ENCODE measurements around the gene FAAP24.
"Not testable (repeated sequence)": the region's sequence is repeated elsewhere in the genome, so short reads cannot be mapped to it uniquely, and the experiment has no call there.

Gene FAAP24

GRCh38 chr19:32935629-32936028 is 36.4 kb upstream of the FAAP24 start:
- TF ChIP-seq CTCF (IDR thresholded peaks at IDR 0.05; ENCODE audit: poor library complexity, severe bottlenecking): no peak
- Histone ChIP-seq H3K4me3 (ENCODE audit: severe bottlenecking) (no peak overlapping the region), H3K36me3 (ENCODE audit: low read depth) (peaks cover 37% of the 10 kb centered on the region), H3K9me3 (ENCODE audit: severe bottlenecking) (no peaks in the 10 kb centered on the region), H3K27me3 (ENCODE audit: insufficient read depth, poor library complexity, severe bottlenecking) (no peaks in the 10 kb centered on the region), H3K4me1 (ENCODE audit: insufficient read depth, poor library complexity, severe bottlenecking) (no peaks in the 10 kb centered on the region), H3K27ac (ENCODE audit: poor library complexity, severe bottlenecking) (no peak overlapping the region)
- ATAC-seq (ENCODE audit: low read depth) (no peak), DNase-seq (ENCODE audit: low spot score) (no peak)

GRCh38 chr19:32936065-32936464 is 36.0 kb upstream of the FAAP24 start:
- Histone ChIP-seq H3K27me3 (ENCODE audit: insufficient read depth, poor library complexity, severe bottlenecking) (no peaks in the 10 kb centered on the region), H3K27ac (ENCODE audit: poor library complexity, severe bottlenecking) (no peak overlapping the region), H3K9me3 (ENCODE audit: severe bottlenecking) (no peaks in the 10 kb centered on the region), H3K4me3 (ENCODE audit: severe bottlenecking) (no peak overlapping the region), H3K36me3 (ENCODE audit: low read depth) (peaks cover 41% of the 10 kb centered on the region), H3K4me1 (ENCODE audit: insufficient read depth, poor library complexity, severe bottlenecking) (no peaks in the 10 kb centered on the region)
- ATAC-seq (ENCODE audit: low read depth) (no peak), DNase-seq (ENCODE audit: low spot score) (no peak)
- no peak for TF ChIP-seq CTCF (IDR thresholded peaks at IDR 0.05; ENCODE audit: poor library complexity, severe bottlenecking)

GRCh38 chr19:32941273-32941672 is 30.8 kb upstream of the FAAP24 start:
- H3K4me3 ChIP-seq (ENCODE audit: severe bottlenecking); DNase-seq (ENCODE audit: low spot score); H3K27me3 ChIP-seq (ENCODE audit: insufficient read depth, poor library complexity, severe bottlenecking); H3K9me3 ChIP-seq (ENCODE audit: severe bottlenecking); ATAC-seq (ENCODE audit: low read depth); H3K4me1 ChIP-seq (ENCODE audit: insufficient read depth, poor library complexity, severe bottlenecking); H3K27ac ChIP-seq (ENCODE audit: poor library complexity, severe bottlenecking): not testable (repeated sequence)
- H3K36me3 ChIP-seq (ENCODE audit: low read depth): peaks cover 30% of the 10 kb centered on the region

GRCh38 chr19:32945260-32945659 is 26.8 kb upstream of the FAAP24 start:
- no peaks in the 10 kb centered on the region for H3K9me3 ChIP-seq (ENCODE audit: severe bottlenecking)
- H3K27ac ChIP-seq (ENCODE audit: poor library complexity, severe bottlenecking): no peak overlapping the region
- peaks cover 35% of the 10 kb centered on the region for H3K36me3 ChIP-seq (ENCODE audit: low read depth)
- H3K4me3 ChIP-seq (ENCODE audit: severe bottlenecking): no peak overlapping the region
- no peaks in the 10 kb centered on the region for H3K4me1 ChIP-seq (ENCODE audit: insufficient read depth, poor library complexity, severe bottlenecking)
- TF ChIP-seq CTCF (IDR thresholded peaks at IDR 0.05; ENCODE audit: poor library complexity, severe bottlenecking): no peak
- DNase-seq (ENCODE audit: low spot score) (no peak), ATAC-seq (ENCODE audit: low read depth) (0 out of 3 replicates have a peak, but pooled peaks have one; percentile 35)
- no peaks in the 10 kb centered on the region for H3K27me3 ChIP-seq (ENCODE audit: insufficient read depth, poor library complexity, severe bottlenecking)

GRCh38 chr19:32966750-32967149 is 5.3 kb upstream of the FAAP24 start:
- no peak for ATAC-seq (ENCODE audit: low read depth)
- DNase-seq (ENCODE audit: low spot score): no peak
- Histone ChIP-seq H3K36me3 (ENCODE audit: low read depth) (peaks cover 46% of the 10 kb centered on the region), H3K27ac (ENCODE audit: poor library complexity, severe bottlenecking) (no peak overlapping the region), H3K9me3 (ENCODE audit: severe bottlenecking) (no peaks in the 10 kb centered on the region), H3K4me1 (ENCODE audit: insufficient read depth, poor library complexity, severe bottlenecking) (no peaks in the 10 kb centered on the region), H3K4me3 (ENCODE audit: severe bottlenecking) (no peak overlapping the region), H3K27me3 (ENCODE audit: insufficient read depth, poor library complexity, severe bottlenecking) (no peaks in the 10 kb centered on the region)
- no peak for TF ChIP-seq CTCF (IDR thresholded peaks at IDR 0.05; ENCODE audit: poor library complexity, severe bottlenecking)

All from RWPE2 (cell line).